Measurements from ENCODE around the gene FTO.
A peak's percentile ranks its signal among the peaks of the same experiment; 100 is the strongest.

Gene FTO

GRCh38 chr16:53784291-53784690, 80.3 kb downstream of the FTO start:
- DNase-seq (ENCODE audit: low spot score): no peak

GRCh38 chr16:53785044-53785443, 81.1 kb downstream of the FTO start:
- DNase-seq (ENCODE audit: low spot score): no peak

GRCh38 chr16:53785916-53786315, 82.0 kb downstream of the FTO start:
- no peak for DNase-seq (ENCODE audit: low spot score)

GRCh38 chr16:53787423-53787822, 83.5 kb downstream of the FTO start:
- no peak for DNase-seq (ENCODE audit: low spot score)

- peak; percentile 73 for DNase-seq (ENCODE audit: low spot score)
These were observed 85.2 kb downstream of the FTO start for GRCh38 chr16:53789137-53789536.

- DNase-seq (ENCODE audit: low spot score): no peak
These were observed 88.4 kb downstream of the FTO start for GRCh38 chr16:53792161-53792951.

- no peak for DNase-seq (ENCODE audit: low spot score)
These were observed 99.5 kb downstream of the FTO start for GRCh38 chr16:53803451-53803850.

- no peak for DNase-seq (ENCODE audit: low spot score)
These were observed 100.0 kb downstream of the FTO start for GRCh38 chr16:53803998-53804397.

GRCh38 chr16:53804467-53804866, 100.5 kb downstream of the FTO start:
- DNase-seq (ENCODE audit: low spot score): no peak

GRCh38 chr16:53805113-53805512, 101.2 kb downstream of the FTO start:
- no peak for DNase-seq (ENCODE audit: low spot score)

- no peak for DNase-seq (ENCODE audit: low spot score)
These were observed 101.8 kb downstream of the FTO start for GRCh38 chr16:53805752-53806151.

- DNase-seq (ENCODE audit: low spot score): peak; percentile 70
These were observed 105.4 kb downstream of the FTO start for GRCh38 chr16:53809088-53809932.

- no peak for DNase-seq (ENCODE audit: low spot score)
These were observed 109.0 kb downstream of the FTO start for GRCh38 chr16:53812914-53813313.

- DNase-seq (ENCODE audit: low spot score): no peak
These were observed 110.8 kb downstream of the FTO start for GRCh38 chr16:53814801-53815200.

GRCh38 chr16:53816211-53816836, 112.4 kb downstream of the FTO start:
- DNase-seq (ENCODE audit: low spot score): peak; percentile 38

- DNase-seq (ENCODE audit: low spot score): peak; percentile 82
These were observed 113.3 kb downstream of the FTO start for GRCh38 chr16:53817117-53817755.

GRCh38 chr16:53817812-53818550, 114.0 kb downstream of the FTO start:
- DNase-seq (ENCODE audit: low spot score): peak; percentile 24

- peak; percentile 27 for DNase-seq (ENCODE audit: low spot score)
These were observed 117.5 kb downstream of the FTO start for GRCh38 chr16:53821487-53821886.

- peak; percentile 80 for DNase-seq (ENCODE audit: low spot score)
These were observed 118.1 kb downstream of the FTO start for GRCh38 chr16:53821957-53822625.

- DNase-seq (ENCODE audit: low spot score): peak; percentile 37
These were observed 119.1 kb downstream of the FTO start for GRCh38 chr16:53822936-53823529.

- no peak for DNase-seq (ENCODE audit: low spot score)
These were observed 122.7 kb downstream of the FTO start for GRCh38 chr16:53826658-53827057.

Measured in GM03348 (cell line).